ENCODE measurements around the gene VPS41.

DNA sequence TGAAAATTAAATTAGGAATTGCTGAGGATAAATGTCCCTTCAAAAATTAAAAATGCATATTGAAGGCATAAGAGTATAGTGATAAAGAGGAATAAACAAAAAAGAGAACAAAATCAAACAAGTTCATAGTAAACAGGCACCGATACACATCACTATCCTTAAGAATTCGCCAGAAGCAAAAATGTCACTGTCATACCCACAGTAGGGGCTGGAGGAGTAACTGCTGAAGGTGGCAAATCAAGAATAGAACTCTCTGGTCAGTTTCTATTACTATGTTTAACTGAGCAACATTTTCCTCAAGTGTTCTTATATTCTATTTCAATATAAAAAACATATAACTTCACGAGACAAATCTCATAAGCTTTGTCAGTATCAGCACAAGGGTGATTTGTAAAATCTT is 84.0 kb downstream of the VPS41 start:
- TF ChIP-seq YY1 (IDR thresholded peaks at IDR 0.05; ENCODE audit: low read depth) (no peak), POLR2AphosphoS5 (IDR thresholded peaks at IDR 0.05; ENCODE audit: low read depth, low read length) (no peak)
- TF ChIP-seq, protein P1, sequence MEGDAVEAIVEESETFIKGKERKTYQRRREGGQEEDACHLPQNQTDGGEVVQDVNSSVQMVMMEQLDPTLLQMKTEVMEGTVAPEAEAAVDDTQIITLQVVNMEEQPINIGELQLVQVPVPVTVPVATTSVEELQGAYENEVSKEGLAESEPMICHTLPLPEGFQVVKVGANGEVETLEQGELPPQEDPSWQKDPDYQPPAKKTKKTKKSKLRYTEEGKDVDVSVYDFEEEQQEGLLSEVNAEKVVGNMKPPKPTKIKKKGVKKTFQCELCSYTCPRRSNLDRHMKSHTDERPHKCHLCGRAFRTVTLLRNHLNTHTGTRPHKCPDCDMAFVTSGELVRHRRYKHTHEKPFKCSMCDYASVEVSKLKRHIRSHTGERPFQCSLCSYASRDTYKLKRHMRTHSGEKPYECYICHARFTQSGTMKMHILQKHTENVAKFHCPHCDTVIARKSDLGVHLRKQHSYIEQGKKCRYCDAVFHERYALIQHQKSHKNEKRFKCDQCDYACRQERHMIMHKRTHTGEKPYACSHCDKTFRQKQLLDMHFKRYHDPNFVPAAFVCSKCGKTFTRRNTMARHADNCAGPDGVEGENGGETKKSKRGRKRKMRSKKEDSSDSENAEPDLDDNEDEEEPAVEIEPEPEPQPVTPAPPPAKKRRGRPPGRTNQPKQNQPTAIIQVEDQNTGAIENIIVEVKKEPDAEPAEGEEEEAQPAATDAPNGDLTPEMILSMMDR (IDR thresholded peaks at IDR 0.05): no peak
- TF ChIP-seq, protein P2, sequence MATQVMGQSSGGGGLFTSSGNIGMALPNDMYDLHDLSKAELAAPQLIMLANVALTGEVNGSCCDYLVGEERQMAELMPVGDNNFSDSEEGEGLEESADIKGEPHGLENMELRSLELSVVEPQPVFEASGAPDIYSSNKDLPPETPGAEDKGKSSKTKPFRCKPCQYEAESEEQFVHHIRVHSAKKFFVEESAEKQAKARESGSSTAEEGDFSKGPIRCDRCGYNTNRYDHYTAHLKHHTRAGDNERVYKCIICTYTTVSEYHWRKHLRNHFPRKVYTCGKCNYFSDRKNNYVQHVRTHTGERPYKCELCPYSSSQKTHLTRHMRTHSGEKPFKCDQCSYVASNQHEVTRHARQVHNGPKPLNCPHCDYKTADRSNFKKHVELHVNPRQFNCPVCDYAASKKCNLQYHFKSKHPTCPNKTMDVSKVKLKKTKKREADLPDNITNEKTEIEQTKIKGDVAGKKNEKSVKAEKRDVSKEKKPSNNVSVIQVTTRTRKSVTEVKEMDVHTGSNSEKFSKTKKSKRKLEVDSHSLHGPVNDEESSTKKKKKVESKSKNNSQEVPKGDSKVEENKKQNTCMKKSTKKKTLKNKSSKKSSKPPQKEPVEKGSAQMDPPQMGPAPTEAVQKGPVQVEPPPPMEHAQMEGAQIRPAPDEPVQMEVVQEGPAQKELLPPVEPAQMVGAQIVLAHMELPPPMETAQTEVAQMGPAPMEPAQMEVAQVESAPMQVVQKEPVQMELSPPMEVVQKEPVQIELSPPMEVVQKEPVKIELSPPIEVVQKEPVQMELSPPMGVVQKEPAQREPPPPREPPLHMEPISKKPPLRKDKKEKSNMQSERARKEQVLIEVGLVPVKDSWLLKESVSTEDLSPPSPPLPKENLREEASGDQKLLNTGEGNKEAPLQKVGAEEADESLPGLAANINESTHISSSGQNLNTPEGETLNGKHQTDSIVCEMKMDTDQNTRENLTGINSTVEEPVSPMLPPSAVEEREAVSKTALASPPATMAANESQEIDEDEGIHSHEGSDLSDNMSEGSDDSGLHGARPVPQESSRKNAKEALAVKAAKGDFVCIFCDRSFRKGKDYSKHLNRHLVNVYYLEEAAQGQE (IDR thresholded peaks at IDR 0.05; ENCODE audit: low read depth, low read length): no peak
